ENCODE data around the gene BMX. TPM values are rescaled to one million over a fixed set of nuclear protein-coding genes. Genes with fewer than 3 reads are reported as not detected.
A peak's percentile ranks its signal among the peaks of the same experiment; 100 is the strongest.

BMX gene
- polyA plus RNA-seq, 2 donors: 0.22 to 0.33 TPM

- WGBS, 2 donors: 37 to 46% methylated on average over 5 of the region's 5 CpGs
Observed at GRCh38 chrX:15579778-15580747, 79.5 kb downstream of the BMX start.

GRCh38 chrX:15594371-15594770 is 93.8 kb downstream of the BMX start:
- H3K9me3 ChIP-seq (ENCODE audit: control insufficient read depth in 2 of 2, insufficient read depth in 1 of 2, low read depth in 1 of 2, low read length in 1 of 2): no peaks in the 10 kb centered on the region
- H3K4me3 ChIP-seq (ENCODE audit: low read depth in 1 of 2, low read length in 2 of 2): no peak overlapping the region
- H3K36me3 ChIP-seq (ENCODE audit: control insufficient read depth in 2 of 2, insufficient read depth in 2 of 2, low read length in 1 of 2): no peaks in the 10 kb centered on the region
- H3K27ac ChIP-seq (ENCODE audit: low read depth in 2 of 2, low read length in 1 of 2): no peak overlapping the region
- H3K4me1 ChIP-seq (ENCODE audit: control insufficient read depth in 2 of 2, insufficient read depth in 2 of 2, low read length in 1 of 2): no peaks in the 10 kb centered on the region
- WGBS, 2 donors: 43 to 47% methylated on average over 2 of the region's 2 CpGs
- H3K27me3 ChIP-seq (ENCODE audit: control insufficient read depth in 1 of 2, insufficient read depth in 2 of 2, low read length in 2 of 2): peaks cover 0 to 3% of the 10 kb centered on the region in 2 donors

More at GRCh38 chrX:15579778-15580747, 79.5 kb downstream of the BMX start:
- H3K4me3 ChIP-seq (ENCODE audit: low read depth in 1 of 2, low read length in 2 of 2): no peak overlapping the region
- peak overlapping the region; percentile 82 to 87 for H3K27ac ChIP-seq (ENCODE audit: low read depth in 2 of 2, low read length in 1 of 2)
- no peaks in the 10 kb centered on the region for H3K27me3 ChIP-seq (ENCODE audit: control insufficient read depth in 1 of 2, insufficient read depth in 2 of 2, low read length in 2 of 2)
- no peaks in the 10 kb centered on the region for H3K36me3 ChIP-seq (ENCODE audit: control insufficient read depth in 2 of 2, insufficient read depth in 2 of 2, low read length in 1 of 2)
- H3K4me1 ChIP-seq (ENCODE audit: control insufficient read depth in 2 of 2, insufficient read depth in 2 of 2, low read length in 1 of 2): no peaks in the 10 kb centered on the region
- H3K9me3 ChIP-seq (ENCODE audit: control insufficient read depth in 2 of 2, insufficient read depth in 1 of 2, low read depth in 1 of 2, low read length in 1 of 2): no peaks in the 10 kb centered on the region

DNA sequence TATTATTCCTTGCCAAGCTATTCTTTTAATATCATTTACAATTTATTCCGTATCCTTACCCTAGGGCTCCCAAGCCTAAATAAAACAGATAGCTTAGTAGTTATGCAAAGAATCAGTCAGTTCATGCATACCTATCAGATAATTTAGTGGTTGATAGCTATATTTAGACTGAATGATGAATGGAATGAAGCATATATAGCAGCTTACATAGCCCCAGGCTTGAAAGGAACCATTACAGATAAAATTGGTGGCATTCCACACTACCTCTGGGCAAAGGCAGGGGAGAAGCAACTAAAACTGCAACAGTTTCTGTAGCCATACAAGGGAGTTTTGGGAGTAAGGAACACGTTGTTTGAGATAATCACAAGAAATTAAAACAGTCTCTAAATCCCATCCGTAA is 97.4 kb downstream of the BMX start:
- WGBS, 2 donors: 64 to 78% methylated on average over 3 of the region's 3 CpGs
- Histone ChIP-seq H3K27me3 (ENCODE audit: control insufficient read depth in 1 of 2, insufficient read depth in 2 of 2, low read length in 2 of 2) (peaks cover 0 to 3% of the 10 kb centered on the region in 2 donors), H3K4me3 (ENCODE audit: low read depth in 1 of 2, low read length in 2 of 2) (no peak overlapping the region), H3K9me3 (ENCODE audit: control insufficient read depth in 2 of 2, insufficient read depth in 1 of 2, low read depth in 1 of 2, low read length in 1 of 2) (no peaks in the 10 kb centered on the region), H3K4me1 (ENCODE audit: control insufficient read depth in 2 of 2, insufficient read depth in 2 of 2, low read length in 1 of 2) (no peaks in the 10 kb centered on the region), H3K36me3 (ENCODE audit: control insufficient read depth in 2 of 2, insufficient read depth in 2 of 2, low read length in 1 of 2) (no peaks in the 10 kb centered on the region), H3K27ac (ENCODE audit: low read depth in 2 of 2, low read length in 1 of 2) (no peak overlapping the region)

- no peak overlapping the region for H3K27ac ChIP-seq (ENCODE audit: low read depth in 2 of 2, low read length in 1 of 2)
- peaks cover 0 to 3% of the 10 kb centered on the region in 2 donors for H3K27me3 ChIP-seq (ENCODE audit: control insufficient read depth in 1 of 2, insufficient read depth in 2 of 2, low read length in 2 of 2)
- no peaks in the 10 kb centered on the region for H3K36me3 ChIP-seq (ENCODE audit: control insufficient read depth in 2 of 2, insufficient read depth in 2 of 2, low read length in 1 of 2)
- 73 to 85% methylated on average over 4 of the region's 4 CpGs for WGBS, 2 donors
- H3K4me3 ChIP-seq (ENCODE audit: low read depth in 1 of 2, low read length in 2 of 2): no peak overlapping the region
- no peaks in the 10 kb centered on the region for H3K9me3 ChIP-seq (ENCODE audit: control insufficient read depth in 2 of 2, insufficient read depth in 1 of 2, low read depth in 1 of 2, low read length in 1 of 2)
- no peaks in the 10 kb centered on the region for H3K4me1 ChIP-seq (ENCODE audit: control insufficient read depth in 2 of 2, insufficient read depth in 2 of 2, low read length in 1 of 2)
Observed at GRCh38 chrX:15599461-15599860, 98.9 kb downstream of the BMX start.

DNA sequence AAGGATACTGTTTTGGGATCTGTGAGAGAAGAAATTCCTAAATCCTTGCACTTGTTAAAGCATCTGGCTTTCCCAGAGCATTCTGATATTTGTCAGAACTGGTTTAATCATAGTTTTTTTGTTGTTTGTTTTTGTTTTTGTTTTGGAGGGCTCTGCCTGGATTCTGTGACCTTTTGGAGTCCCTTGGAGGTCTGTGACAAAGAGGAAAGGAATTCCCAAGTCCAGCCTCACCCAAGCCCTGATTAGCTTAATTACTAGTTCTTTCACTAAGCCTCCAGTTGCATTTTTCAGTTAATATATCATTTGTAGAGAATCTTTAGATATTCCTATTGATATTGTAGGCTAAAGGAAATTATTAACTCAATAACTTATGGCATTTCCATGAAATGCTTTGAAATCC is 99.4 kb downstream of the BMX start:
- H3K9me3 ChIP-seq (ENCODE audit: control insufficient read depth in 2 of 2, insufficient read depth in 1 of 2, low read depth in 1 of 2, low read length in 1 of 2): no peaks in the 10 kb centered on the region
- H3K27ac ChIP-seq (ENCODE audit: low read depth in 2 of 2, low read length in 1 of 2): no peak overlapping the region
- H3K36me3 ChIP-seq (ENCODE audit: control insufficient read depth in 2 of 2, insufficient read depth in 2 of 2, low read length in 1 of 2): no peaks in the 10 kb centered on the region
- no peaks in the 10 kb centered on the region for H3K4me1 ChIP-seq (ENCODE audit: control insufficient read depth in 2 of 2, insufficient read depth in 2 of 2, low read length in 1 of 2)
- peaks cover 0 to 3% of the 10 kb centered on the region in 2 donors for H3K27me3 ChIP-seq (ENCODE audit: control insufficient read depth in 1 of 2, insufficient read depth in 2 of 2, low read length in 2 of 2)
- no peak overlapping the region for H3K4me3 ChIP-seq (ENCODE audit: low read depth in 1 of 2, low read length in 2 of 2)

- peaks cover 0 to 3% of the 10 kb centered on the region in 2 donors for H3K27me3 ChIP-seq (ENCODE audit: control insufficient read depth in 1 of 2, insufficient read depth in 2 of 2, low read length in 2 of 2)
- no peaks in the 10 kb centered on the region for H3K36me3 ChIP-seq (ENCODE audit: control insufficient read depth in 2 of 2, insufficient read depth in 2 of 2, low read length in 1 of 2)
- H3K9me3 ChIP-seq (ENCODE audit: control insufficient read depth in 2 of 2, insufficient read depth in 1 of 2, low read depth in 1 of 2, low read length in 1 of 2): no peaks in the 10 kb centered on the region
- 71 to 73% methylated on average over 4 of the region's 4 CpGs for WGBS, 2 donors
- no peaks in the 10 kb centered on the region for H3K4me1 ChIP-seq (ENCODE audit: control insufficient read depth in 2 of 2, insufficient read depth in 2 of 2, low read length in 1 of 2)
- H3K27ac ChIP-seq (ENCODE audit: low read depth in 2 of 2, low read length in 1 of 2): peak within 1 kb of the TSS; percentile 30 to 33
- no peak within 1 kb of the TSS for H3K4me3 ChIP-seq (ENCODE audit: low read depth in 1 of 2, low read length in 2 of 2)
Observed at GRCh38 chrX:15600745-15601144, 100.1 kb downstream of the BMX start, which contains the start of gene ACE2. ACE2 (minus strand) TSS chrX:15600960; CDS start chrX:15600911, 49 bp downstream.

GRCh38 chrX:15601932-15602331 is 101.3 kb downstream of the BMX start:
- Histone ChIP-seq H3K9me3 (ENCODE audit: control insufficient read depth in 2 of 2, insufficient read depth in 1 of 2, low read depth in 1 of 2, low read length in 1 of 2) (no peaks in the 10 kb centered on the region), H3K27me3 (ENCODE audit: control insufficient read depth in 1 of 2, insufficient read depth in 2 of 2, low read length in 2 of 2) (peaks cover 0 to 3% of the 10 kb centered on the region in 2 donors), H3K4me1 (ENCODE audit: control insufficient read depth in 2 of 2, insufficient read depth in 2 of 2, low read length in 1 of 2) (no peaks in the 10 kb centered on the region), H3K4me3 (ENCODE audit: low read depth in 1 of 2, low read length in 2 of 2) (no peak overlapping the region), H3K36me3 (ENCODE audit: control insufficient read depth in 2 of 2, insufficient read depth in 2 of 2, low read length in 1 of 2) (no peaks in the 10 kb centered on the region), H3K27ac (ENCODE audit: low read depth in 2 of 2, low read length in 1 of 2) (peak overlapping the region in 1 of 2 donors; percentile 33)
- WGBS, 2 donors: 64 to 69% methylated on average over 3 of the region's 3 CpGs

DNA sequence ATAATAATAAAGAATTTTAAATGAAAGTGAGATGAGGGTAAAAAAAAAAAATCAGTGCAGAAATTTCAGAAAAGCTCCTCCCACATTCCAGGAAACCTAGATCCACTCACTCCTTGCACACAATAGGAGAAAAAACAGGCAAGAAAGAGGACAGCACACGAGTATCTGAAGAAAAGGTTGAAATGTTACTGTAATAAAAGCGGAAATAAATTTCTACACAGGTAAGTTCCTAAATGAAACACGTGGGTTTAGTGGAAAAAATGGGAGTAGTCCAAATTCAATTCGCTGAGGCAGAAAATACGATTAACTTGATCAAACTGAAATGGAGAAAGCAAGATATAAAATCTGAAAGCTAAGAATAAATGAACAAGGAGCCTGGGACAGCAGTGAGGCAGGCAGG is 102.2 kb downstream of the BMX start:
- 61 to 77% methylated on average over 5 of the region's 5 CpGs for WGBS, 2 donors
- H3K4me1 ChIP-seq (ENCODE audit: control insufficient read depth in 2 of 2, insufficient read depth in 2 of 2, low read length in 1 of 2): no peaks in the 10 kb centered on the region
- H3K36me3 ChIP-seq (ENCODE audit: control insufficient read depth in 2 of 2, insufficient read depth in 2 of 2, low read length in 1 of 2): no peaks in the 10 kb centered on the region
- H3K4me3 ChIP-seq (ENCODE audit: low read depth in 1 of 2, low read length in 2 of 2): no peak overlapping the region
- H3K27ac ChIP-seq (ENCODE audit: low read depth in 2 of 2, low read length in 1 of 2): no peak overlapping the region
- peaks cover 0 to 3% of the 10 kb centered on the region in 2 donors for H3K27me3 ChIP-seq (ENCODE audit: control insufficient read depth in 1 of 2, insufficient read depth in 2 of 2, low read length in 2 of 2)
- no peaks in the 10 kb centered on the region for H3K9me3 ChIP-seq (ENCODE audit: control insufficient read depth in 2 of 2, insufficient read depth in 1 of 2, low read depth in 1 of 2, low read length in 1 of 2)

DNA sequence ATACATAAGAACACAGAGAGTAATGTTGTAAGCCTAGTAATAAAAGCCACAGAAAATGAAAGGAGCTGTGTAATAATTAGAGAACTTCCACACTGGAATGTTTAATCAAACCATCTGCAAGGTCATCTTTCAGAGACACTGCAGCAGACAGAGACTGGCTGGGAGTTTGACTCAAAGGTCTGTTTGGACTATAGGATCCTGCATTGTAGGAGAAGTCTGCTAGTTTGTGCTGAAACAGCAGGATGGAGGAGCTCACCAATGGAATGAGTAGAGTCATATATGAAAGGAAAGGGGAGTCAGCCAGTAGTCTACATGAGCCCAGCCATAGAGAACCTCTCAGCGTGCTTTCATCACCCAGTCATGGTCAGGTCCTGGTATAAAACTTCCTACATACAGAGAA is 104.6 kb downstream of the BMX start:
- Histone ChIP-seq H3K9me3 (ENCODE audit: control insufficient read depth in 2 of 2, insufficient read depth in 1 of 2, low read depth in 1 of 2, low read length in 1 of 2) (no peaks in the 10 kb centered on the region), H3K27ac (ENCODE audit: low read depth in 2 of 2, low read length in 1 of 2) (peak overlapping the region in 1 of 2 donors; percentile 42), H3K27me3 (ENCODE audit: control insufficient read depth in 1 of 2, insufficient read depth in 2 of 2, low read length in 2 of 2) (no peaks in the 10 kb centered on the region), H3K36me3 (ENCODE audit: control insufficient read depth in 2 of 2, insufficient read depth in 2 of 2, low read length in 1 of 2) (no peaks in the 10 kb centered on the region), H3K4me1 (ENCODE audit: control insufficient read depth in 2 of 2, insufficient read depth in 2 of 2, low read length in 1 of 2) (no peaks in the 10 kb centered on the region), H3K4me3 (ENCODE audit: low read depth in 1 of 2, low read length in 2 of 2) (no peak overlapping the region)
- 57 to 77% methylated on average over 1 of the region's 1 CpG for WGBS, 2 donors
